SKM-1 (cell line): ENCODE results near the gene GPR158.

ENCODE experiments used
- DNase-seq: peaks from one replicate; lab custom pipeline; 2025; ENCODE audit not compliant: unreplicated experiment; lab: John Stamatoyannopoulos, UW

The GPR158 gene

GRCh38 chr10:25393621-25394020 lies 218.8 kb downstream of the GPR158 start:
- DNase-seq: no peak

- no peak for DNase-seq
Measured at GRCh38 chr10:25398680-25399079, 223.9 kb downstream of the GPR158 start.

DNA sequence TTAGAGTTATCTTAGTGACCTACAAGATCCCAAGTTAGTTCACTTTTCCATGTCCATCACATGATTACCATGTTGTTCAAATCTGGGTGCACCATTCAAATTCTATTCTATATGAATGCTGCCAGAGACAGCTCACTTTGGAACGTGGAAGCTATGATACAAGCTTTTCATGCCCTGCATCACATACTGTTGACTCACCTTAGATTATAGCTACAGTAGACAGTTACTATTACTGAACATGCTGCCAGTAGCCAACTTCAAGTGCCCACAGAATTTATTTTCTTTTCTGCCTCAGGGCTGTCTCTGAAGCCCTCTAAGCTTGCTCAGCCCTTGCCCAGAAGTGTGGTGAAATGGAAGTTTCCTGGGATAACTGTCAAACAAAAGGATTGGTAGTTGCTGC lies 231.1 kb downstream of the GPR158 start:
- DNase-seq: no peak

DNA sequence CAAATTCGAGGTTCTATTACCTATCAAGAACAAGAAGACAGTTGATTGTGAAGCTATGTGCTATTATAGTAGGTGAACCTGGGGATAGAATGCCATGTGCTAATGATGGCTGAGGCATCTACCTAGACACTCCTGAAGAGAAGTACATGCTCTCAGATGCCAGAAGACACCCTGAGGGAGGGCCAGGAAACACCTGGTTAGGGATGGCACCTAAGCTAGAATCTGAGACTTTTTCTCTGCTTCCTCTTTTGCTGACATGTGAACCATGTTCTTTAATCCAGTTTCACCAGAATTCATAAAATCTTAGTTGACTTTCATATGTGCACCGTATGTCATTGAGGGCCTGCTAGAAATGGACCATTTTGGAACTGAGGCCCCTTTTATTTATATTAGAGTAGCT lies 242.8 kb downstream of the GPR158 start:
- DNase-seq: no peak

DNA sequence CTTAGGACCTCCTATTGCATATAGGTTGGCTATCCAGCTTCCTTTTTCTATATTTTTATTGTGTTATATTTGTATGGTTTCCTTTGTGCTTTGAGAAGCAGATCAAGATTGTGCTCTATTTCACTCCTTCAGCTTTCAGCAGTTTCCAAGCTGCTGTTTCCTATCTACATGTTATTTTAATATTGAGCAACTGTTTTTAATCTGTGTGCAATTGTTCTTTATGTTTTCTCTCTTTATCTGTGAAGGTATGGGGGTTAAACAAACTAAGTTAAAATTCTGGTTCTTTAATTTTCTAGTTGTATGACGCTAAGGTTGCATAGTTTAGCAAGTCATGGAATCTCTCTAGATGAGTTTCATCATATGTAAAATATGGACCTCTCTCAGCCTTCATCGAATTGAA lies 251.0 kb downstream of the GPR158 start:
- no peak for DNase-seq

- DNase-seq: no peak
Measured at GRCh38 chr10:25436431-25436830, 261.6 kb downstream of the GPR158 start.

DNA sequence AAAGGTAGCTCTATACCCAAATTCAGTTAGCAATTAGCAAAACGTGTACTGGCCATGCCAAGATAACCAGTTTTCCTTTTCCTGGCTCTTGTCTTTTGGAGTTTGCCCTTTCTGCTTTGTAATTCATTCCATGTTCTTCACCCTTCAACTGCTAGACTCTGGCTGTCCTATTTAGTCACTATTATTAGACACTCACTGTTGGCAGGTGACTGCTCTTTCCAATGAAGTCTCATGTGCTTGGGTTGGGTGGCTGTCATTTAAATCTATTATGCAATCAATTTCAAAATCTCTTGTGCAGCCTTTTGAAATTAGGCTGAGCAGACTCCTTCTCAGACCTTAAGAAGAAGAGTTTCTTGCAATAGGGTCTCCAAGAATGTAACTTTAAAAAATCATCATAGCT lies 266.5 kb downstream of the GPR158 start:
- no peak for DNase-seq

- DNase-seq: no peak
Measured at GRCh38 chr10:25444266-25444665, 269.5 kb downstream of the GPR158 start.

GRCh38 chr10:25451401-25451800 lies 276.6 kb downstream of the GPR158 start:
- DNase-seq: no peak

- no peak for DNase-seq
Measured at GRCh38 chr10:25453619-25454018, 278.8 kb downstream of the GPR158 start.

DNA sequence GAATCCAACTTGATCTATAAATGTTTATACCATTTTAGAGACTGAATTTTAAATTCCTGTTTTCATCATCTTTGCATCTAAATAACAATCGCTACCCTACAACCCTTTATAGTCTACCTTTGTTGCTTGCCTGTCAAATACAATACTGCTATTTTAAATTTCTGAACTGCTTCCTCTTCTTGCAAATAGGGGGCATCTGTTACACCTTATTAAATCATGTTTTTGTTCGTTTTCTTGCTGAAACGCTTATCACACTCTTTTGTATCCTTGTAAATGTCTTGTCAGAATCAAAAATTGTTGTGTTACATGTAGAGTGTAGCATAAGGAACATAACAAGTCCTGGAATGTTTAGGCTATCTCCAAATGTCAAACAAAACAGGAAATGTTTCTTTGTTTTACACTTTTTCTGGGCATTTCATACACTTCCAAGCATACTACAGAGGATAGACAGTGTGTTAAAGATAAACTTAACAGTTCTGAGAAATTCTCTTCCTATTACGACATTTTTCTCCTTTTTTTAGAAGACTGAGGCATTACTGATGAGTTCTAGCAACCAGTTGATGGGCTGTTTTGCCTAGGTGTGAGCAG lies 281.3 kb downstream of the GPR158 start:
- DNase-seq: no peak

GRCh38 chr10:25457552-25457951 lies 282.8 kb downstream of the GPR158 start:
- no peak for DNase-seq

- DNase-seq: no peak
Measured at GRCh38 chr10:25465582-25466372, 291.0 kb downstream of the GPR158 start.

GRCh38 chr10:25467881-25468280 lies 293.1 kb downstream of the GPR158 start:
- DNase-seq: no peak

GRCh38 chr10:25481467-25481866 lies 306.7 kb downstream of the GPR158 start:
- DNase-seq: no peak

DNA sequence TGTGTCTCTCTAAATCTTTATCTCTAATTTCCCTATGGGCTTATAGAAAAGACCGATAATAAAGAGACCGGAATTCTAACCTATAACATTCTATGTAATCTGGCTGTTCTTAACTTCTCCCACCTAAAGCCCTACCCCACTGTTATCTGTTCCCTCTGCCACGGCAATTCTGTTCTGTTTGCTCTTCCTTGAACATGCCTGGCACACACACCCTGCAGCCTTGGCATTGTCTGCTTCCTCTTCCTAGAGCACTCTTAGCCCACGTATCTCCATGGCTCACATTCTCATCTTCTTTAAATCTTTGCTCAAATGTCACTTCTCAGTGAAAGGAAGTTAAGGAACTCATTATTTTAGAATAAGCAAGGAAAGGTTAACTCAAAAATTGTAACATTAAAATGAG lies 309.2 kb downstream of the GPR158 start:
- DNase-seq: no peak

- DNase-seq: no peak
Measured at GRCh38 chr10:25487266-25487665, 312.5 kb downstream of the GPR158 start.

DNA sequence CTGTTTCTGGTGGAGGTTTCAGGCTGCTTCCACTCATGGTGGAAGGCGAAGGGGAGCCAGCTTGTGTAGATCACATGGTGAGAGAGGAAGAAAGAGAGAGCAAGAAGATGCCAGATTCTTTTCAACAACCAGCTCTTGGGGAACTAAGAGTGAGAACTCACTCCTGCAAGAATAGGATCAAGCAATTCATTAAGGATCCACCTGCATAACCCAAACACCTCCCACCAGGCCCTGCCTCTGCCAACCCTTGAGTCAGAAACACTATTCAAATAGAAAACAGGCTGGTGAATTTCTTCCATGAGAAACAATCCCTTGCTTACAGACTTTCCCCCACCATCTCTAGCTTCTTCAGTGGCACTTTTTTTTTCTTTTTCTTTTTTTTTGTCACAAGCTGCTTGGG lies 317.2 kb downstream of the GPR158 start:
- DNase-seq: no peak

DNA sequence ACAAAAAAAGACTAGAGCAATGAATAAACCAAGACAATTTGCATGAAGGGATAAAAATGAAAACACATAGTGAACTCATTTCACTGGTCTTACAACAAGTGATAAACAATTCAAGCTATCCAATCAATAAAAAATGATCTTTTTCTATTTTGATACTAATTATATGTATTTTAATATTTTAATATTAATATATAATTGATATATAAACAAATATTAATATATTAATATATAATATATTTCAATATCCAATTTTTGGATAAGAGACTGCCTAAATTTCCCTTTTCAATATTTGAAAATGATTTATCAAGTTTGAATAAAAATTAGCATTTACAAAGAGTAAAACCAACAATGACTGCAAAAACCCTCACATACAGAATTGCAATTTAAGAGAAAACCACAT lies 317.9 kb downstream of the GPR158 start:
- no peak for DNase-seq

DNA sequence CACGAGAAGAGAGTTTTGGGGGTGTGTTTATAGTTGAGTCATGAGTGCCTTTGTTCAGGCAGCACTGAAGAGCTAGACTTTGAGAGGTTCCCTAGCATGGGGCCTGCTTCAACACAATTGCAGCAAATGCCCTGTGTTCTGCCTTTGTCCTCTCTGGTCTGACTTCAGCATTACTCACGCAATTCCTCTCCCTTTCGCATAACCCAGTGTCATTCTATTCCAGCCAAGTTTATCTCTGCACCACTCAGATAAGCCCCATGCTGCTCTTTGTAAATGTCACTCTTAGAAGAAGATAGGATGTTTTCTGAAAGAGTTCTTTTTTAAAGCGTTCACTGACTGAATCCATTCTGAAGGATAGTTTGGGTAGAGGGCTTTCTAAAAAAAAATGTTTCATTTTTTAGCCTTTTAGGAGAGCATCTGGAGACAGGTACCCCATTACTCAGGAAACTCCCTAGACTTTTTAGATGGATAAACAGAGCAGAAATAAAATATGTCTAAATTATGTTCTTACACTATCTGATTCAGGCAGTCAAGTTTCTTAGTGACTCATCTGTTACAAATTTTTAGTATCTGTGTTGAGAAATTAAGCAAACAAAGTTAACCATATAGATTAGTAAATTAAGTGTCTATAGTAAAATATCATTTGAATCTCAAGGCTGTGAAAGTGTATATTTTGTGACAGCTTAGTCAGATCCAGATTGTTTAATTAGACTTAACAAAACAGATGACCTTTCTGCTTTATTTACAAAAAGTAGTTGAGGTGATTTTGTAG lies 318.5 kb downstream of the GPR158 start:
- no peak for DNase-seq

GRCh38 chr10:25497246-25497645 lies 322.4 kb downstream of the GPR158 start:
- DNase-seq: no peak

DNA sequence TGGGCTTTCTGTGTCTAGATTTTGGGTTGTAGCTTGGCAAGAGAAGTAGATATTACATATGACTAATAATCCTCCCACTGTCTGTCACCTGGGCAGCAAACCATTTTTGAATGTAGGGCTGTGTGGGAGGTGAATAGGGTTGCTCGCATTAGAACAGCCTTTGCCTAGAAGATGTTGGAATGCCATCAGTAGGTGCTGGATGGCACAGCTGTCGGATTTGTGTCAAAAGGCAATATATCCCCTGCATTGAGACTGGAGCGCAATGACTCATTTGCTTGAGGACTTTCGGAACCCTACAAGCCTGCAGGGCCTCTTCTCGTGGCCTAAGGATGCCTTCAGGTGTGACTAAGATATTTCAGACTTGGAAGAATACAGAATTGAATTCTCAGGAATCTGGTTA lies 323.8 kb downstream of the GPR158 start:
- no peak for DNase-seq
